WTC11 (cell line): ENCODE data around the gene SLC7A10. TPM values are rescaled to one million over a fixed set of nuclear protein-coding genes. Genes with fewer than 3 reads are reported as not detected.

Source experiments
- ATAC-seq: fragments of 200-7000 bp; cut with Tn5 transposase; 2 replicates; pipeline ENCODE4 v1.10.0; 2021; ENCODE audit warnings: mild to moderate bottlenecking, moderate library complexity
- CTCF ChIA-PET: fragments of 300-600 bp; sonication (Branson Sonifier 250); formaldehyde crosslinking; loops from one replicate; lab custom pipeline; 2021; ENCODE audit warnings: antibody characterized with exemption; lab: Charles Lee
- POLR2A ChIA-PET: fragments of 350-600 bp; sonication (Branson Sonifier 250); formaldehyde crosslinking; loops from one replicate; lab custom pipeline; 2021; ENCODE audit warnings: antibody characterized with exemption; lab: Charles Lee
- DNase-seq: peaks from one replicate; pipeline ENCODE4 v3.0.0; 2021; ENCODE audit warnings: low spot score
- H3K27ac Mint-ChIP-seq: 2 replicates; pipeline ENCODE4 v1.8.0; 2021; ENCODE audit warnings: mixed read lengths
- H3K27me3 Mint-ChIP-seq: 2 replicates; pipeline ENCODE4 v1.8.0; 2021; ENCODE audit warnings: low read depth, mild to moderate bottlenecking, moderate library complexity, mixed read lengths
- H3K36me3 Mint-ChIP-seq: 2 replicates; pipeline ENCODE4 v1.8.0; 2021; ENCODE audit warnings: mixed read lengths
- H3K4me1 Mint-ChIP-seq: 2 replicates; pipeline ENCODE4 v1.8.0; 2022; ENCODE audit warnings: mixed read lengths
- H3K4me3 Mint-ChIP-seq: 2 replicates; pipeline ENCODE4 v1.8.0; 2021; ENCODE audit warnings: mild to moderate bottlenecking, moderate library complexity, mixed read lengths
- H3K9me3 Mint-ChIP-seq: 2 replicates; pipeline ENCODE4 v1.8.0; 2021; ENCODE audit warnings: mixed read lengths
- AR ChIP-seq: fragments of 250-450 bp; sonication (Bioruptor Pico); IDR thresholded peaks from 2 replicates; pipeline ENCODE4 v1.9.0; 2021; ENCODE audit warnings: mild to moderate bottlenecking
- EMX1 ChIP-seq: fragments of 250-450 bp; sonication (Bioruptor Pico); IDR thresholded peaks from 2 replicates; pipeline ENCODE4 v1.8.0; 2021; ENCODE audit warnings: mild to moderate bottlenecking
- ERG ChIP-seq: fragments of 250-450 bp; sonication (Bioruptor Pico); IDR thresholded peaks from 2 replicates; pipeline ENCODE4 v1.8.0; 2021; ENCODE audit warnings: mild to moderate bottlenecking
- ETV6 ChIP-seq: sonication (generic); formaldehyde crosslinking; IDR thresholded peaks from 2 replicates; pipeline ENCODE4 v1.8.1; 2022; ENCODE audit warnings: mild to moderate bottlenecking, missing genetic modification reagents
- GTF2I ChIP-seq: fragments of 250-450 bp; sonication (Bioruptor Pico); conservative IDR thresholded peaks from 2 replicates; pipeline ENCODE4 v1.4.0; 2021; ENCODE audit warnings: mild to moderate bottlenecking
- HMGA2 ChIP-seq: fragments of 250-450 bp; sonication (Bioruptor Pico); IDR thresholded peaks from 2 replicates; pipeline ENCODE4 v1.4.0; 2021; ENCODE audit warnings: mild to moderate bottlenecking, moderate library complexity
- IRF1 ChIP-seq: sonication (generic); formaldehyde crosslinking; IDR thresholded peaks from 2 replicates; pipeline ENCODE4 v1.8.0; 2023; ENCODE audit warnings: missing genetic modification reagents
- NFATC4 ChIP-seq: fragments of 250-450 bp; sonication (Bioruptor Pico); IDR thresholded peaks from 2 replicates; pipeline ENCODE4 v1.9.0; 2021; ENCODE audit warnings: mild to moderate bottlenecking
- NR2C2 ChIP-seq: sonication (generic); formaldehyde crosslinking; IDR thresholded peaks from 2 replicates; pipeline ENCODE4 v1.8.0; 2022; ENCODE audit warnings: mild to moderate bottlenecking, missing genetic modification reagents
- OVOL2 ChIP-seq: fragments of 250-450 bp; sonication (Bioruptor Pico); IDR thresholded peaks from 2 replicates; pipeline ENCODE4 v1.9.0; 2021; ENCODE audit warnings: mild to moderate bottlenecking, borderline replicate concordance
- PRDM15 ChIP-seq: sonication (generic); formaldehyde crosslinking; IDR thresholded peaks from 2 replicates; pipeline ENCODE4 v1.8.0; 2022; ENCODE audit warnings: missing genetic modification reagents
- SMAD3 ChIP-seq: sonication (generic); formaldehyde crosslinking; IDR thresholded peaks from 2 replicates; pipeline ENCODE4 v1.8.0; 2022; ENCODE audit warnings: missing genetic modification reagents, mild to moderate bottlenecking, borderline replicate concordance
- TEAD4 ChIP-seq: sonication (generic); formaldehyde crosslinking; IDR thresholded peaks from 2 replicates; pipeline ENCODE4 v1.8.0; 2022; ENCODE audit warnings: mild to moderate bottlenecking, missing genetic modification reagents
- ZNF121 ChIP-seq: sonication (generic); formaldehyde crosslinking; IDR thresholded peaks from 2 replicates; pipeline ENCODE4 v1.8.0; 2023; ENCODE audit warnings: missing genetic modification reagents
- ZNF219 ChIP-seq: sonication (generic); formaldehyde crosslinking; IDR thresholded peaks from 2 replicates; pipeline ENCODE4 v1.8.0; 2023; ENCODE audit warnings: missing genetic modification reagents, mild to moderate bottlenecking, borderline replicate concordance
- ZNF396 ChIP-seq: fragments of 250-450 bp; sonication (Bioruptor Pico); IDR thresholded peaks from 2 replicates; pipeline ENCODE4 v1.8.0; 2021; ENCODE audit warnings: mild to moderate bottlenecking, moderate library complexity, borderline replicate concordance
- ZSCAN18 ChIP-seq: fragments of 250-450 bp; sonication (Bioruptor Pico); IDR thresholded peaks from 2 replicates; pipeline ENCODE4 v2.1.2; 2022; ENCODE audit warnings: mild to moderate bottlenecking, moderate library complexity
- total RNA-seq: library from RNA; stranded (reverse); gene quantifications from 3 replicates; pipeline ENCODE4 v1.2.3, GENCODE V29; 2021

SLC7A10 gene
- total RNA-seq, 1 experiment from 2014 or later = 4.2 TPM

- no peak for TF ChIP-seq PRDM15 (CRISPR knock-in tag)
- TF ChIP-seq NFATC4 (CRISPR knock-in tag) = no peak
- no peak for TF ChIP-seq GTF2I
- no peak for TF ChIP-seq HMGA2 (CRISPR knock-in tag)
- no peak for TF ChIP-seq TEAD4 (CRISPR knock-in tag)
- TF ChIP-seq EMX1 (CRISPR knock-in tag) = no peak
- TF ChIP-seq ZNF219 (CRISPR knock-in tag) = no peak
- no peak for TF ChIP-seq ETV6 (CRISPR knock-in tag)
- no peak for TF ChIP-seq OVOL2 (CRISPR knock-in tag)
- TF ChIP-seq IRF1 (CRISPR knock-in tag) = no peak
- no peak for TF ChIP-seq ZSCAN18 (CRISPR knock-in tag)
- TF ChIP-seq AR = no peak
- no peak for TF ChIP-seq SMAD3 (CRISPR knock-in tag)
Observed at GRCh38 chr19:33252971-33253370, 27.3 kb upstream of the SLC7A10 start (continued).

- H3K36me3 Mint-ChIP-seq = no peaks in the 10 kb centered on the region
- DNase-seq (no peak), ATAC-seq (no peak)
- ChIA-PET CTCF (interaction anchor here (2.2 kb wide), 1 partner anchor 17 kb away, joined by 7 read pairs; no protein-coding TSS in a partner anchor), POLR2A (no interaction called here)
- H3K27me3 Mint-ChIP-seq = no peaks in the 10 kb centered on the region
- H3K27ac Mint-ChIP-seq = no peak overlapping the region
- H3K9me3 Mint-ChIP-seq = no peaks in the 10 kb centered on the region
- H3K4me3 Mint-ChIP-seq = no peak overlapping the region
- 0 out of 2 replicates have a peak, but pooled peaks cover 3% of the 10 kb centered on the region for H3K4me1 Mint-ChIP-seq
- no peak for TF ChIP-seq ZNF396
- TF ChIP-seq ERG (CRISPR knock-in tag) = no peak
- TF ChIP-seq NR2C2 (CRISPR knock-in tag) = no peak
- TF ChIP-seq ZNF121 (CRISPR knock-in tag) = peak; percentile 47; the same call in 1 of the 2 replicates
Observed at GRCh38 chr19:33252418-33252962, 26.8 kb upstream of the SLC7A10 start.
